GM19099 (cell line): Measurements from ENCODE around the gene SMIM17.

Source experiments
- POLR2A ChIP-seq: IDR thresholded peaks from 3 replicates; pipeline ENCODE4 v1.6.1; 2011; ENCODE audit warnings: low read depth; ENCODE audit not compliant: insufficient read length; ENCODE audit errors: extremely low read depth

The SMIM17 gene

DNA sequence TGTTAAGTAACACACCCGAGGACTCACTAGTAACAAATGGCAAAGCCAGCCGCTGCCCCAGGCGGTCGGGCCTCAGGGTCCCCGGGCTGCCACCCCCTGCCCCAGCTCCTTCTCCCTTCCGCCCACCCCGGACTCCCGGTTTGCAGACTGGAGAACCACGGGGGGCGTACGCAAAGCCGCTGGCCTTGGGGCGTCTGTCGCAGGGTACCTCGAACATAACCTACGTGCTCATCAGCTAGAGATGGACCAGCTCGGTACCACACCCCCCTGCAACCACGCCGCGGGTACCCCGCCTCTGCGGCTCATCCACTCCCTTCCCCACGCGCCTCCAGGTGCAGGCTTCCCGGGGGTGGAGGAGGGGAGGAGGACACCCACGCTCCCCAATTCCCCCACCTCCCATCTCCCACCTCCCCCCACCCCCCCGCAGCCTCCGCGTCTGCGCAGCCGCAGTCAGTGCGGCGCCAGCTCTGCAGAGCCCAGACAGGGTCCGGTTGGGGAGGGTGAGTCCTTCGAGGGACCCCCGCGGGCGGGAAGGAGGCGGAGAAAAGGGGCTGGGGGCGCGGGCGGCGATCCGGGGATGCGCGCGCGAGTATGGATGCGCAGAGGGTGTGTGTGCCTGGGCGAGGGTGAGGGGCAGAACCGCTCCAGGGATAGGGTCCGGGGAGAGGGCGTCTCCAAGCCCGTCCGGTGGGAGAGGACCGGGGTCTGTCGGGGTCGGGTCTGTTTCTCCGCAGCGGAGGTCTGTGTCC is at the start of gene SMIM17:
Gene SMIM17 (plus strand): TSS at position 449 of the 749 bp plus-strand sequence. CDS start 2,509 bp downstream, outside the sequence.
- TF ChIP-seq POLR2A, result no peak

GRCh38 chr19:56594446-56594782 is 48.5 kb upstream of the SMIM17 start:
- no peak for TF ChIP-seq POLR2A

DNA sequence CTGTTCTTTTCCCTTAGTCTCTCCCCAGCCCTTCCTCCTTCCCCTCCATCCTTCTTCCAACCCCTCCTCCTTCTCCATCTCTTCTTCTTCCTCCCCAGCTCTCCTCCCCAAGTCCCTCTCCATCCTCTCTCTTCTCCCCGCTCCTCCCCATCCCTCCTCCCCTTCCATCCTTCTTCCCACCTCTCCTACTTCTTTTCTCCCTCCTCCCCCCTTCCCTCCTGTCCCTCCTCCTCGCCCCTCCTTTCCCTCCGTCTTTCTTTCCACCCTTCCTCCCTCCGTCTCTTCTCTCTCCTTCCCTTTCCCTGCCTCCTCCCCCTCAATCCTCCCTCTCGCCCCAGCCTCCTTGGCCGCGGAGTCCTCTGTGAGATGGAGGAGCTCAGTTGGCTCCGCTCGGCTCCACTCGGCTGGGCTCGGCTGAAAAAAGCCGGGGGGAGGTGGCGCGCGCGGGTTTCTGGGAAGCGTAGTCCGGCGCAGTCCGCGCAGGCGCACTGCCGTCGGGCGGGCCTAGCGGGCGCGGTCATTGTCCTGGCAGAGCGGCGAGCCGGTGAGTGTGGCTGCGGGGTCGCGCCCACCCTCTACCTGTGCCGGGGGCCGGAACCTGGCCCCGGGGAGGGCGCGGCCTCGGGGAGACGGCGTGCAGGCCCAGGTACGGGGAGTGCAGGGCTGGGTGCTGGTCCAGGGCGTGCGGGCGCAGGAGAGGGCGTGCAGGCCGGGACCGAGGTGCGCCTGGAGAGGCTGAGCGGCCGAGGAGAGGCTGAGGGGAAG is 48.0 kb upstream of the SMIM17 start, which contains the start of gene ZNF71:
Gene ZNF71 (plus strand): TSS at position 520 of the 765 bp plus-strand sequence. CDS start 6,257 bp downstream, outside the sequence.
- peak; percentile 51 for TF ChIP-seq POLR2A

GRCh38 chr19:56595548-56595899 is 47.4 kb upstream of the SMIM17 start:
- TF ChIP-seq POLR2A, result no peak

- no peak for TF ChIP-seq POLR2A
Measured at GRCh38 chr19:56596676-56597075, 46.3 kb upstream of the SMIM17 start.

GRCh38 chr19:56597696-56598095 is 45.3 kb upstream of the SMIM17 start:
- TF ChIP-seq POLR2A, result no peak

GRCh38 chr19:56601375-56601774 is 41.6 kb upstream of the SMIM17 start:
- no peak for TF ChIP-seq POLR2A

DNA sequence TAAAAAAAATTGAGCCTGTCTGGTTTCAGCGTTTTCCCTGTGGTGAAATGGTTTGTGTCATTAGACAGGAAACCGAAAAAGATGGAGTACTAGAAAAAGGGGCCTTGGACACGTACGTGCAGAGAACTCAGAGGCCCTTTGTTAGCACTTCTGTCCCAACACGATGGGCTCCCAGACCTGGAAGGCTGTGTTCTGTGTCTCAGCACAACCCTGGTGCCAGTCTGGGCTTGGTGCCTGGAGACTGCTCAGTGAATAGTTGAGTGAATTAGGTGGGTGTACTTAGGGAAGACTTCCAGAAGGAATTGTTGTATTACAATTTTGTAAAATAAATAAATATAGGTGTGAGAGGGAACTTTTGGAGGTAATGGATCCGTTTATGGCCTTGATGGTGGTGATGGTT is 39.1 kb upstream of the SMIM17 start:
- no peak for TF ChIP-seq POLR2A

DNA sequence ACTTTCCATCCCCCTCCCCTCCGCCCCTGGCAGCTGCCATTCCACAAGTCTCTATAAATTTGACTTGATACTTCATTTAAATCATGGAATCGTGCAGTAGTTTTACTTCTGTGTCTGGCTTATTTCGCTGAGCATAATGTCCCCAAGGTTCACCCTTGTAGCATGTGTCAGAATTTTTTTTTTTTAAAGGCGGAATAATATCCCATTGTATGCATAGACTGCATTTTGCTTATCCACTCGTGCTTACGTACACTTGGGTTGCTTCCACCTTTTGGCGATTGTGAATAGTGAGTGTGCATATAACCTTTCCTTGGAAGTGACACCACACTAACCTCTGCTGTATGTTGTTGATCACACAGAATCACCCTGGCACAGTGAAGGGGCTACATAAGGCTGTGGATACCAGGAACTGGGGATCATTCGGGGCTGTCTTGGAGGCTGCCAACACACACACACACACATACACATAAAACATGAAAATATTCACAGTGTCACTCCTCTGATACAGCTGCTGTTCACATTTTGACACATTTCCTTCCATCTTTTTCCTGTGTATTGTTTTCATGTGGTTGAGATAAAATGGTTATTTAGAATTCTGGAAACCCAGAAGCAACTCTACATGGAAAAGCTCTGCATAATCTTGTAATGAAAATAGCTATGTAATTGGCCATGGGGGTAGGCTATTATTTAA is 34.5 kb upstream of the SMIM17 start:
- TF ChIP-seq POLR2A, result no peak

DNA sequence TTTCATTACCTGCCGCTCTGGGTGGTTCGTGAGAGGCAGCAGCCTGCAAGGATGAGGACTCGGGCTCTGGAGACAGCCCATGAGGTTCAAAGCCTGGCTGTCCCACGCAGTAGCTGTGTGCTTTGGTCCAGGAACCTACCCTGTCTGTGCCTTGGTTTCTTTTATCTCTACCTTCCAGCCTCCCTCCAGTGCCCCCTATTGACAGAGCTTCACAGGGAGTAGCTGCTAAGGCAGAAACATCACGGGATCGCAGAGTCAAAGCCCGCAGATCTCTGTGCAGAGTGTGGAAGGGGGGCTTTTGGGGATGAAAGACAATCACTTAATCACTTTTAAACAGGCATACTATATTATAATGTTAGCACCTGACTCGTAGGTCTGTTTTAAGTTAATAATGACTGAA is 31.7 kb upstream of the SMIM17 start:
- TF ChIP-seq POLR2A, result no peak

GRCh38 chr19:56612737-56613136 is 30.2 kb upstream of the SMIM17 start:
- no peak for TF ChIP-seq POLR2A

DNA sequence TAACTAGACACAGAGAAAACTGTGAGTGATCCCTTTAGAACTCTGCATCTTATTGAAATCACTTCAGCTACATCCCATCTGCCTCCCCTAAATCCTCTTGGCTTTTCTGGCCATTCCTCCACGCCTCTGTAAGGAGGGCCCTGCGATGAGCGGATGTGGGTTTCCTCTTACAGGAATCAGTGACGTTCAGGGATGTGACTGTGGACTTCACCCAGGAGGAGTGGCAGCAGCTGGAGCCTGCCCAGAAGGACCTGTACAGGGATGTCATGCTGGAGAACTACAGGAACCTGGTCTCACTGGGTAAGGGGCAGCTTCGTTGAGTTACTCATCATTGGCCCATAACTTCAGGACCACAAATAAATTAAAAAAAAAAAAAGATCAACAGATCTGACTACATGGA is 29.3 kb upstream of the SMIM17 start:
- no peak for TF ChIP-seq POLR2A

DNA sequence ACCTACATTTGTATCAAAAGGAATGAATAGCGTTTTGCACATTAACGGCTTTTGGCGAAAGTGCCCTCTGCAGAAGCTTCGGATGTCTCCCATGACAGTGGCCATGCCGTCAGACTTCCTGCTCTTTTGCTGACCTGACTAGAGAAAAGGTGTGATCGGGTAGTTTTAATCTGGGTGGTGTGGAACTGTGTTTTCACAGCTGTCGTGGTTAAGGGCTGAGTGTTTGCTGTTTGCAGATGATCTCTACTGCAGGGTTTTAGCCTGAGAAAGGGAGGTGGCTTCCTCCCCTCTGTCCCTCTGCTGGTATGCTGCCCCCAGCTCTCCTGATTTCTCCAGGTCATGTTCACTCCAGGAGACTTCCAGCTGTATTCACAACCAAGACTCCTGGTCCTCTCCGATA is 25.4 kb upstream of the SMIM17 start:
- TF ChIP-seq POLR2A, result no peak

DNA sequence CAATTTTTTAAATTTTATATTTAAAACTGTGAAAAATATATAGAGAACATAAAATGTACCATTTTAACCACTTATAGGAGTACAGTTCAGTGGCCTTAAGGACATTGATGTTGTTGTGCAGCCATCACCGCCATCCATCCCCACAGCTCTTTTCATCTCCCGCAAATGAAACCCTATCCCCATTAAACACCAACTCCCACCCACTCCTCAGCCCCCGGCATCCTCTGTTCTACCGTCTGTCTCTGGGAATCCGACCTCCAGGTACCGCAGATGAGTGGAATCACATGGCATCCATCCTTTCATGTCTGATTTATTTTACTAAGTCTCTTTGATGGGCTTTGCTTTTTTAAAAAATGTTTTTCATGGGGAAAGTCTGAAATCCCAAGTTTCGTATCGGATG is 23.8 kb upstream of the SMIM17 start:
- TF ChIP-seq POLR2A, result no peak

DNA sequence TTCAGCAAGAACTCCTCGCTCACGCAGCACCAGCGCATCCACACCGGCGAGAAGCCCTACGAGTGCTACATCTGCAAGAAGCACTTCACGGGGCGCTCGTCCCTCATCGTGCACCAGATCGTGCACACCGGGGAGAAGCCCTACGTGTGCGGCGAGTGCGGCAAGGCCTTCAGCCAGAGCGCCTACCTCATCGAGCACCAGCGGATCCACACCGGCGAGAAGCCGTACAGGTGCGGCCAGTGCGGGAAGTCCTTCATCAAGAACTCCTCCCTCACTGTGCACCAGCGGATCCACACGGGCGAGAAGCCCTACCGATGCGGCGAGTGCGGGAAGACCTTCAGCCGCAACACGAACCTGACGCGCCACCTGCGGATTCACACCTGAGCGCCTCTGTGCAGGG is 20.6 kb upstream of the SMIM17 start:
- no peak for TF ChIP-seq POLR2A

DNA sequence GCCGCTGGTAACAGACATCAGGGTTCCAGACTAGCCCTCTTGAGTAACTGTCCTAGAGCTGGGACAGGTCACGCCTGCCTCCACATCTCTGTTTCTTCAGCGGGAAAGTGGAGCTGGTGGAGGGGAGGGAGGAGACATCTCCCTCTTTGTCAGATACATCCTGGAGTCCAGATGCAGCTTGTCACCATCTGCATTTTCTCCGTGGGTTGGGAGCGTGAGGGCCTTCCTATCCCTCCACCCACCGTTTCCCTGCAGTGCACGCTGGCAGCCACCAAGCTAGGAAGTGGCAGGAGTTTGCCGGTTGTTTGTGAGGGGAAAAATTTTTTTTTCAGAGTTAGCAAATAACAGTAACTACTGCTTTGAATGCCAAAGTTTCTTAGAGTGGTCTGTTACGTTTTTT is 20.0 kb upstream of the SMIM17 start:
- TF ChIP-seq POLR2A, result no peak
